Spleen (tissue), 7 donors: Measurements from ENCODE around the gene IFI35.

Experiments used
- POLR2AphosphoS5 ChIP-seq, 3 donors: sonication (generic); formaldehyde crosslinking; IDR thresholded peaks; one replicate each; pipeline ENCODE4 v1.5.1; 2017; ENCODE audit warnings: antibody characterized with exemption in 3 of 3
- TF ChIP-seq, protein P1 (sequence below), 11 experiments: fragments of 200-600 bp in 7 of 11; fragments of 450-650 bp in 4 of 11; sonication (generic) in 4 of 11; IDR thresholded peaks in 8 of 11; conservative IDR thresholded peaks in 3 of 11; 1 replicate in 7 of 11; 2 replicates in 4 of 11; pipeline versions ENCODE4 v1.4.0 to v1.8.0; 2016 to 2021; ENCODE audit warnings: antibody characterized with exemption in 11 of 11, inconsistent platforms in 4 of 11, mild to moderate bottlenecking in 1 of 11
- donor health status: DM: no; HTN: no; CAD: no; lungs with moderate emphysema.
- donor health status: DM: no; HTN: no; CAD: no.
- donor health status: DM: no; HTN: no; CAD: no.

DNA sequence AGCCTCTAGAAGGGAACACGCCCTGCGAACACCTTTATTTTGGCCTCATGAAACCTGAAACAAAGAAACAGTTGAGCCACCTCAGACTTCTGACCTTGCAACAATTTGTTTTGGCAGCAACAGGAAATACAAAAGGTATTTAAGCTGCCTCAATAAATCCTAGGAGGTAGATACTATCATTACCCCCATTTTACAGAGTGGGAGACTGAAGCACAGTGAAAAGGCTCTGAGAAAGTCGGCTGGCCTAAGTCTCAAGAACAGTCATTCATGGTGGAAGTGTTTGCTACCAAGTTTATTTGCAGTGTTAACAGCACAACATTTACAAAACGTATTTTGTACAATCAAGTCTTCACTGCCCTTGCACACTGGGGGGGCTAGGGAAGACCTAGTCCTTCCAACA, 37.4 kb downstream of the IFI35 start:
- TF ChIP-seq, protein P1, sequence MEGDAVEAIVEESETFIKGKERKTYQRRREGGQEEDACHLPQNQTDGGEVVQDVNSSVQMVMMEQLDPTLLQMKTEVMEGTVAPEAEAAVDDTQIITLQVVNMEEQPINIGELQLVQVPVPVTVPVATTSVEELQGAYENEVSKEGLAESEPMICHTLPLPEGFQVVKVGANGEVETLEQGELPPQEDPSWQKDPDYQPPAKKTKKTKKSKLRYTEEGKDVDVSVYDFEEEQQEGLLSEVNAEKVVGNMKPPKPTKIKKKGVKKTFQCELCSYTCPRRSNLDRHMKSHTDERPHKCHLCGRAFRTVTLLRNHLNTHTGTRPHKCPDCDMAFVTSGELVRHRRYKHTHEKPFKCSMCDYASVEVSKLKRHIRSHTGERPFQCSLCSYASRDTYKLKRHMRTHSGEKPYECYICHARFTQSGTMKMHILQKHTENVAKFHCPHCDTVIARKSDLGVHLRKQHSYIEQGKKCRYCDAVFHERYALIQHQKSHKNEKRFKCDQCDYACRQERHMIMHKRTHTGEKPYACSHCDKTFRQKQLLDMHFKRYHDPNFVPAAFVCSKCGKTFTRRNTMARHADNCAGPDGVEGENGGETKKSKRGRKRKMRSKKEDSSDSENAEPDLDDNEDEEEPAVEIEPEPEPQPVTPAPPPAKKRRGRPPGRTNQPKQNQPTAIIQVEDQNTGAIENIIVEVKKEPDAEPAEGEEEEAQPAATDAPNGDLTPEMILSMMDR (IDR thresholded peaks at IDR 0.05 in 8 of 11, conservative IDR thresholded peaks at IDR 0.05 in 3 of 11) = no peak
- TF ChIP-seq POLR2AphosphoS5 (IDR thresholded peaks at IDR 0.05) = no peak
